HG03025 (cell line): ENCODE data around the gene RIMS3.
"Not testable (repeated sequence)": the region's sequence is repeated elsewhere in the genome, so short reads cannot be mapped to it uniquely, and the experiment has no call there.

Source experiments
- ATAC-seq: cut with Tn5 transposase; IDR thresholded peaks from one replicate; pipeline ENCODE4 v1.9.1; 2021; ENCODE audit warnings: mild to moderate bottlenecking, moderate library complexity; ENCODE audit not compliant: unreplicated experiment, low FRiP score

The RIMS3 gene

GRCh38 chr1:40599926-40600325, 65.6 kb downstream of the RIMS3 start:
- no peak for ATAC-seq

- ATAC-seq, result no peak
These were observed 69.9 kb downstream of the RIMS3 start for GRCh38 chr1:40595623-40596022.

GRCh38 chr1:40594187-40594531, 71.3 kb downstream of the RIMS3 start:
- ATAC-seq, result no peak

- ATAC-seq, result no peak
These were observed 71.9 kb downstream of the RIMS3 start for GRCh38 chr1:40593449-40594186.

- no peak for ATAC-seq
These were observed 73.2 kb downstream of the RIMS3 start for GRCh38 chr1:40592107-40592803.

GRCh38 chr1:40588586-40588985, 76.9 kb downstream of the RIMS3 start:
- no peak for ATAC-seq

GRCh38 chr1:40583980-40584379, 81.5 kb downstream of the RIMS3 start:
- no peak for ATAC-seq

- no peak for ATAC-seq
These were observed 83.4 kb downstream of the RIMS3 start for GRCh38 chr1:40582116-40582515.

- no peak for ATAC-seq
These were observed 90.1 kb downstream of the RIMS3 start for GRCh38 chr1:40575336-40575735.

- ATAC-seq, result not testable (repeated sequence)
These were observed 90.7 kb downstream of the RIMS3 start for GRCh38 chr1:40574805-40575204.
